Neural crest cell (in vitro differentiated cells): Measurements from ENCODE around the gene FBXL7. TPM values are rescaled to one million over a fixed set of nuclear protein-coding genes. Genes with fewer than 3 reads are reported as not detected.

Source experiments
- DNase-seq: peaks from one replicate; pipeline ENCODE4 v3.0.0; 2021; ENCODE audit warnings: low read depth, mixed read lengths, low spot score
- H3K27ac Mint-ChIP-seq: one replicate; pipeline ENCODE4 v1.8.0; 2021; ENCODE audit warnings: mild to moderate bottlenecking, mixed read lengths; ENCODE audit not compliant: unreplicated experiment
- H3K27me3 Mint-ChIP-seq: 2 replicates; pipeline ENCODE4 v1.8.0; 2021; ENCODE audit warnings: low read depth, mild to moderate bottlenecking, mixed read lengths
- H3K36me3 Mint-ChIP-seq: 2 replicates; pipeline ENCODE4 v1.8.0; 2021; ENCODE audit warnings: low read depth, mild to moderate bottlenecking, mixed read lengths
- H3K4me1 Mint-ChIP-seq: 2 replicates; pipeline ENCODE4 v1.8.0; 2021; ENCODE audit warnings: mixed read lengths
- H3K4me3 Mint-ChIP-seq: one replicate; pipeline ENCODE4 v1.8.0; 2021; ENCODE audit warnings: mild to moderate bottlenecking, mixed read lengths
- H3K9me3 Mint-ChIP-seq: 2 replicates; pipeline ENCODE4 v1.8.0; 2021; ENCODE audit warnings: mixed read lengths
- CTCF ChIP-seq: fragments of 200-600 bp; sonication (generic); conservative IDR thresholded peaks from 2 replicates; pipeline ENCODE4 v1.5.0; 2021; ENCODE audit warnings: antibody characterized with exemption, mild to moderate bottlenecking
- total RNA-seq: library from RNA; stranded (reverse); gene quantifications from 2 replicates; pipeline ENCODE4 v1.2.1, GENCODE V29; 2021

FBXL7 gene
- total RNA-seq, 1 donor from 2014 or later: 20.8 TPM

- H3K9me3 Mint-ChIP-seq: no peaks in the 10 kb centered on the region
- no peak overlapping the region for H3K4me3 Mint-ChIP-seq
- peaks cover 5% of the 10 kb centered on the region for H3K36me3 Mint-ChIP-seq
- no peak overlapping the region for H3K27ac Mint-ChIP-seq
- peaks cover 5% of the 10 kb centered on the region for H3K4me1 Mint-ChIP-seq
- DNase-seq: no peak
- TF ChIP-seq CTCF: no peak
- H3K27me3 Mint-ChIP-seq: no peaks in the 10 kb centered on the region
These were observed 10.9 kb downstream of the FBXL7 start for GRCh38 chr5:15510831-15511230.

GRCh38 chr5:15513431-15513830, 13.5 kb downstream of the FBXL7 start:
- H3K27ac Mint-ChIP-seq: no peak overlapping the region
- H3K9me3 Mint-ChIP-seq: peaks cover 5% of the 10 kb centered on the region
- H3K4me3 Mint-ChIP-seq: no peak overlapping the region

GRCh38 chr5:15513911-15514310, 13.9 kb downstream of the FBXL7 start:
- Mint-ChIP-seq H3K9me3 (peaks cover 5% of the 10 kb centered on the region), H3K27ac (no peak overlapping the region), H3K27me3 (no peaks in the 10 kb centered on the region), H3K4me3 (no peak overlapping the region), H3K4me1 (peaks cover 5% of the 10 kb centered on the region), H3K36me3 (peaks cover 11% of the 10 kb centered on the region)
- no peak for DNase-seq
- no peak for TF ChIP-seq CTCF

More at GRCh38 chr5:15513431-15513830, 13.5 kb downstream of the FBXL7 start:
- TF ChIP-seq CTCF: no peak
- Mint-ChIP-seq H3K27me3 (no peaks in the 10 kb centered on the region), H3K4me1 (peaks cover 5% of the 10 kb centered on the region), H3K36me3 (peaks cover 8% of the 10 kb centered on the region)
- no peak for DNase-seq

- Mint-ChIP-seq H3K27me3 (no peaks in the 10 kb centered on the region), H3K9me3 (peaks cover 5% of the 10 kb centered on the region), H3K4me1 (peaks cover 5% of the 10 kb centered on the region), H3K27ac (no peak overlapping the region), H3K36me3 (peaks cover 11% of the 10 kb centered on the region), H3K4me3 (no peak overlapping the region)
- no peak for TF ChIP-seq CTCF
- DNase-seq: no peak
These were observed 15.2 kb downstream of the FBXL7 start for GRCh38 chr5:15515229-15515628.

- H3K4me1 Mint-ChIP-seq: peaks cover 12% of the 10 kb centered on the region
- no peak overlapping the region for H3K4me3 Mint-ChIP-seq
- no peak for TF ChIP-seq CTCF
- no peak overlapping the region for H3K27ac Mint-ChIP-seq
- H3K36me3 Mint-ChIP-seq: peaks cover 11% of the 10 kb centered on the region
- DNase-seq: no peak
- H3K9me3 Mint-ChIP-seq: peaks cover 5% of the 10 kb centered on the region
- H3K27me3 Mint-ChIP-seq: no peaks in the 10 kb centered on the region
These were observed 16.5 kb downstream of the FBXL7 start for GRCh38 chr5:15516486-15516885.

GRCh38 chr5:15518786-15519185, 18.8 kb downstream of the FBXL7 start:
- TF ChIP-seq CTCF: no peak
- Mint-ChIP-seq H3K36me3 (peaks cover 9% of the 10 kb centered on the region), H3K27me3 (no peaks in the 10 kb centered on the region), H3K27ac (no peak overlapping the region), H3K4me3 (no peak overlapping the region), H3K4me1 (peaks cover 19% of the 10 kb centered on the region), H3K9me3 (peaks cover 5% of the 10 kb centered on the region)
- no peak for DNase-seq
